Coronary artery (tissue), 2 donors: Measurements from ENCODE around the gene ASL.
A peak's percentile ranks its signal among the peaks of the same experiment; 100 is the strongest.
"Not testable (repeated sequence)": the region's sequence is repeated elsewhere in the genome, so short reads cannot be mapped to it uniquely, and the experiment has no call there.

Source experiments
- DNase-seq: peaks from one replicate; pipeline ENCODE4 v3.0.0-alpha.2; 2017; ENCODE audit warnings: low spot score
- H3K27ac ChIP-seq, 2 donors: fragments of 200-600 bp; sonication (generic); one replicate each; pipeline ENCODE4 v1.5.1; 2016 to 2019
- H3K4me3 ChIP-seq: fragments of 200-600 bp; sonication (generic); 2 replicates; pipeline ENCODE4 v1.5.1; 2016; ENCODE audit warnings: mild to moderate bottlenecking, moderate library complexity
- CTCF ChIP-seq: fragments of 200-600 bp; sonication (generic); IDR thresholded peaks from one replicate; pipeline ENCODE4 v1.5.1; 2019; ENCODE audit warnings: antibody characterized with exemption

Gene ASL

GRCh38 chr7:66043681-66044497 is 31.7 kb upstream of the ASL start:
- no peak for TF ChIP-seq CTCF
- DNase-seq: no peak
- H3K4me3 ChIP-seq: peak overlapping the region; percentile 68
- no peak overlapping the region for H3K27ac ChIP-seq

DNA sequence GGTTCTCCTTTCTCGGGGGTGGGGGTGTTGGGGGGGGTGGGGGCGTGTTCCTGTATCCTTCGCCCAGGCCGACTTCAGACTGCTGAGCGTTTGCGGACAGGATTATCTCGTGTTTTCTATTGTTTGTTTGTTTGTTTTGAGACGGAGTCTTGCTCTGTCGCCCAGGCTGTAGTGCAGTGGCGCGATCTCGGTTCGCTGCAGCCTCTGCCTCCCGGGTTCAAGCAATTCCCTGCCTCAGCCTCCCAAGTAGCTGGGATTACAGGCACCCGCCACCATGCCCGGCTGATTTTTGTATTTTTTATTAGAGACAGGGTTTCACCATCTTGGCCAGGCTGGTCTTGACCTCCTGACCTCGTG is 31.1 kb upstream of the ASL start:
- H3K4me3 ChIP-seq: peak overlapping the region; percentile 68
- DNase-seq, H3K27ac ChIP-seq: not testable (repeated sequence)

DNA sequence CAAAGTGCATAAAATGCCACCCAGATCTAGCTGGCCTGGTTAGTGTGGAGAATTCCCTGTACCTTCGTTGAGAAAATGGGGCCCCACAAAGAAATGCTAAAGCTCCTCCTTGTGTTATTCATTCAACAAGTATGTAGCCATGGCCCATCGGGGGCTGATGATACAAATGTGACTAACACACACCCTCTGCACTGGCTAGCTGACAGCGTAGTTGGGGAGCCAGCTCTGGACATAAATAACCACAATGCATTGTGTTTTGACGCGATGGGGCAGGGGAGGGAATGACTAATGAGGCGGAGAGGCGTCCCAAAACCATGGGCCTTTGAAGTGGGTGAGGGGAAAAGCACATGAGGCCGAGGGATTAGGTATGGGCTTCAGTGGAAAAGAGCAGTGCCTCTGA is 28.2 kb upstream of the ASL start:
- Histone ChIP-seq H3K4me3 (no peak overlapping the region), H3K27ac (no peak overlapping the region)
- TF ChIP-seq CTCF: no peak
- no peak for DNase-seq

DNA sequence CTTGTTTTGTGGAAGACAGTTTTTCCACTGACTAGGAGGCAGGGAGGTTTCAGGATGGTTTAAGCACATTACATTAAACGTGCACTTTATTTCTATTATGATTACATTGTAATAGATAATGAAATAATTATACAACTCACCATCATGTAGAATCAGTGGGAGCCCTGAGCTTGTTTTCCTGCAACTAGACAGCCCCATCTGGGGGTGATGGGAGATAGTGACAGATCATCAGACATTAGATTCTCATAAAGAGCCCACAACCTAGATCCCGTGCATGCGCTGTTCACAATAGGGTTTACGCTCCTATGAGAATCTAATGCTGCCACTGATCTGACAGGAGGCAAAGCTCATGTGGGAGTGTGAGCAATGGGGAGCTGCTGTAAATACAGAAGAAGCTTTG is 25.7 kb upstream of the ASL start:
- DNase-seq, H3K27ac ChIP-seq, H3K4me3 ChIP-seq: not testable (repeated sequence)

GRCh38 chr7:66050337-66050957 is 25.2 kb upstream of the ASL start:
- DNase-seq: no peak
- TF ChIP-seq CTCF: no peak
- Histone ChIP-seq H3K4me3 (no peak overlapping the region), H3K27ac (peak overlapping the region in 1 of 2 donors; percentile 57)

DNA sequence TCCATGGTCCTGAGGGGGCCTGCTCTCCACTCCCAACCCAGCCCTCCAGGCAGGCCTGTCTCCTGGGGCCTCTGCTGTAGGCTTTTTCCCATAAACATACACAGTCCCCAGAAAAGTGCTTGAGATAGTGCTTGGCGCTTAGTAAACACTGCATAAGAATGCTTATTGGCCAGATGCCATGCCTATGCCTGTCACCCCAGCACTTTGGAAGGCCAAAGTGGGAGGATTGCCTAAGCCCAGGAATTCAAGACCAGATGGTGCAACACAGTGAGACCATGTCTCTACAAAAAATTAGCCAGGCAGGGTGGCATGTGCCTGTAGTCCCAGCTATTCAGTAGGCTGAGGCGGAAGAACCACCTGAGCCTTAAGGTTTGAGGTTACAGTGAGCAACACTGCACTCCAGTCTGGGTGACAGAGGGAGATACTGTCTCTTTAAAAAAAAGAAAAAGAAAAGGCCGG is 24.6 kb upstream of the ASL start:
- no peak overlapping the region for H3K4me3 ChIP-seq
- no peak for DNase-seq
- no peak for TF ChIP-seq CTCF
- H3K27ac ChIP-seq: peak overlapping the region in 1 of 2 donors; percentile 57

GRCh38 chr7:66052447-66052846 is 23.2 kb upstream of the ASL start:
- DNase-seq: no peak
- TF ChIP-seq CTCF: no peak
- Histone ChIP-seq H3K27ac (no peak overlapping the region), H3K4me3 (no peak overlapping the region)

- no peak for DNase-seq
- Histone ChIP-seq H3K27ac (no peak overlapping the region), H3K4me3 (no peak overlapping the region)
- TF ChIP-seq CTCF: no peak
These were observed 21.6 kb upstream of the ASL start for GRCh38 chr7:66054063-66054462.
